ENCODE measurements around the gene B3GALT6.

The B3GALT6 gene

GRCh38 chr1:1216770-1217620 lies 15.0 kb upstream of the B3GALT6 start:
- no peak for DNase-seq

- DNase-seq, result no peak
Observed at GRCh38 chr1:1217621-1218523, 14.2 kb upstream of the B3GALT6 start.

- no peak for DNase-seq
Observed at GRCh38 chr1:1218524-1219200, 13.4 kb upstream of the B3GALT6 start.

DNA sequence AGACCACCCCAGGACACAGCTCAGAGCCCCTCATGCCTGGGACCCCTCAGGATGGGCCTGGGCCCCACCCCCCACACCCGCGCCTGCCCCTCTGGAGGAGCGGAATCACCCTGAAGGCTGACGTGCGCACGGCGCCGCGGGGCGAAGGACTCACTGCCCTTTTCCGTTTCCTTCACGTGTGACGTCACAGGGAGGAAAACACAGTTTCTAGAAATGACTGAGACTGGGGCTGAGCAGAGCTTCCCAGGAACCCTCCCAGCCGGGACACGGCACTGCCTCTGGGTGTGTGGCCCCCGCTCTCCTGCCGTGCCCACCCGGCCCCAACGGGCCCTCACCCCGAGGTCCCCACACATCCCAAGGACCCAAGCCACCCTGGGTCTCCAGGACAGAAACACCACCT lies 12.7 kb upstream of the B3GALT6 start:
- no peak for DNase-seq

GRCh38 chr1:1220197-1220596 lies 11.8 kb upstream of the B3GALT6 start:
- no peak for DNase-seq

DNA sequence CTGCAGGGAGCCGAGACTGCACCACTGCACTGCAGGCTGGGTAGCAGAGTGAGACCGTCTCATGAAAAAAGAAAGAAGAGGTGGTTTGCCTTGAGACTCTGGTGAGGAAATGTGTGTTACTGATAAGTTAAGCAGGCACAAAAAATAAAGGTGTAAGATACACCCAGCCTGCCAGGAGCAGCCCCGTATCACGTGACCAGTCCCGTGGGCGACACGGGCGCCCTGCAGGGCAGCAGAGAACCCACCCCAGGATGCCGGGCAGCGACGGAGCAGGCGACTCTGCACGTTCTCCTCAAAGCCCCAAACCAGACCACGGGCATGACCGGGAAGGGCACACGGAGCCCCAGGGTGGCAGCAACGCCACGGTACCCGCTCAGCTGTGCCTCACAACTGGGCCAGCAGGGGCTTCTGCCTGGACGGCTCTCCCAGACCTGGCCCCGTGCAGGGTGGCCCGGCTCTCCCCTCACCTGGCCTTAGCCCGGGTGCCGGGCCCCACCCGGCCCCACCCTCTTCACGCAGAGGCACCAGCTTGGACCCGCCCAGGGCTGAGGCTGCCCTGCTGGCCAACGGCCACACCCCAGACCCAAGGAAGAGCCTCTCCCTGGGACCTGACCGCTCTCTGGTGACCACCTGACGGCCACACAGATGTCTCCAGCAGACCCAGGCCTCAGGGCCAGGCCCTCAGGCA lies 10.0 kb upstream of the B3GALT6 start:
- no peak for DNase-seq

GRCh38 chr1:1222575-1223225 lies 9.3 kb upstream of the B3GALT6 start:
- no peak for DNase-seq

DNA sequence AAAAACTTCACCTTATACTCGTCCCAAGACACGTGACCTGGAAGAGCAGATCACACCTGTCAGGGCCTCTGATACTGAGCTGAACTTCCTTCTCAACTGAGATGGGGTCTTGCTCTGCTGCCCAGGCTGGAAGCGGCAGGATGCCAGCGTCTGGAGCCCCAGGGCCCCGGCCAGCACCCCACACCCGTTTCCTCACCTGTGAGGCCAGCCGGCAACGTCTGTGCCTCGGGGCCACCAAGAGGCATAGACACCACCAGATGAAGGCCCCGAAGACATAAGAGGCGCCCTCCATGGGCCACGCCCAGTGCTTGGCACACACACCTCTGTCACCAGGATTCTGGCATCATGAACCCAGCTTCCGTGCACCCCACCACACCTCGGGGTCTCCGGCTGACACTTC lies 8.7 kb upstream of the B3GALT6 start:
- no peak for DNase-seq

GRCh38 chr1:1223891-1224290 lies 8.1 kb upstream of the B3GALT6 start:
- no peak for DNase-seq

DNA sequence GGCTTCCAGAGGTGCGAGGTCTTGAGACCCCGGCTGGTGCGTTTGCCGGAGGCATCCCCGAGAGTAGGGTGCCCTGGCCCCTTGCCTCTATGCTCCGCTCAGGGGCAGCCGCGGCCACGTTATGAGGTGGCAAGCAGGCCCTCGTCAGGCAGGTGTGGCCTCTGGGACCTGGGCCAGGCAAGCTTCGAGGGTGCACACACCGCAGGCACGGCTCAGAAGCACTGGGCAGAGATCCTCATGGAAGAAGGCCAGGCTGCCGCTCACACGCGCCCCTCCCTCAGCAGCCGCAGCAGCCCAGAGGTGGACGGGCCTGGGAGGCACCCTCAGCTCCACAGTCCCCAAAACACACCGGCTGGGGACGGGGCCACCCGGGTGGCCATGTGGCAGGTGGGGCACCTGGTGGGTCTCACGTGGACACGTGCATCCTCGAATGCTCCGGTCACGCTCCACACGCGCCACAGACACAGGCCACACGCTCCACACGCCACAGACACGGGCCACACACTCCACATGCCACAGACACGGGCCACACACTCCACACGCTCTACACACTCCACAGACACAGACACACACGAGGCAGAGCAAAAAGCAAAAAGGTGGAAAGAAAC lies 6.7 kb upstream of the B3GALT6 start:
- no peak for DNase-seq

DNA sequence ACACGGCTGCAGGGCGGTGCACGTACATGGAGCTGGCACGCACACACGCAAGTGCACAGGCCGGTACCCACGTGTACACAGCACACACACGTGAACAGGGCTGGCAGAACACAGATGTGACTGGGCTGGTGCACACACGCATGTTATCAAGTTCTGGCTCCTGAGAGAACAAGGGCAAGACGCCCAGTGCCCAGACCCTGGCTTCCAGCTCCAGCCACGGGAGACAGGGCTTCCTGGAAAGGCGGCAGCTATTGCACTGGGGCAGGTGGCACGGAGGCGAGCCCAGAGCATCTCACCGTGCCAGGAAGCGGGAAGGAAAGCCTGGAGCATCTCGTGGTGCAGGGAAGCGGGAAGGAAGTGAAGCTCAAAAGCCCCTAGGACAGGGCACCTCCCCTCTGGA lies 6.1 kb upstream of the B3GALT6 start:
- no peak for DNase-seq

DNA sequence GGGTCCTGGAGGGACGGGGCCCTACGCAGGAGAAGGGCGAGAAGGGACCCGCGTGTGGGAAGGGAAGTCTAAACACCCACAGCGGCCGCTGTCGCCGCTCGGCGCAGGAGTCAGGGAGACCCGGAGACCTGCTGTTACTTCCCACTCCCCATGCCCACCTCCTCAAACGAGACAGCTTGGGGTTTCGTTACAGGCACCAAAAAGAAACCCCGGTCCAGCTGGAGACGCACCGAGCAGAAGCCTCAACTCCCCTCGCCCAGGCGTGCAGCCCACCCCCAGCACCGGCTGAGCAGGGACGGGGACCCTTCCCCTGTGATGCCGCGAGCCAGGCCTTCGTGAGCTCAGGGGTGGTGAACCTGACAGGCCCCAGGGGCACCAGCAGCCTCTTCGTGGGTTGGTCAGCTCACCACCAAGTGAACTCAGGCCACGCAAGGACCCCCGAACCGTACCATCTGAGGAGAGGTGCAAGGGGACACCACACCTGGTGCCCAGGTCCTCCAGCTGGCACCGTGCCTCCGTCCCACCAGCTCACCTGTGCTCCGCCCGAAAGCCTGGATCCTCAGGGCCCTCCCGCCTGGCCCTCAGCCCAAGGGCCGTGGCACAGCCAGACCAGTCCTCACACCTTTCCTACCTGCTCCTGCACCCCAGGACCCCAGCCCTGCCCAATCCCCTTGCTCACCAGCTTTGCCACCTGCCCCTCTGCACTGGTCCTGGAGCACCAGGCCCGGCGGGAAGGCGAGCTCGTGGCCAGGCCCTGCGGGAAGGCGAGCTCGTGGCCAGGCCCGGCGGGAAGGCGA lies 5.3 kb upstream of the B3GALT6 start:
- no peak for DNase-seq

DNA sequence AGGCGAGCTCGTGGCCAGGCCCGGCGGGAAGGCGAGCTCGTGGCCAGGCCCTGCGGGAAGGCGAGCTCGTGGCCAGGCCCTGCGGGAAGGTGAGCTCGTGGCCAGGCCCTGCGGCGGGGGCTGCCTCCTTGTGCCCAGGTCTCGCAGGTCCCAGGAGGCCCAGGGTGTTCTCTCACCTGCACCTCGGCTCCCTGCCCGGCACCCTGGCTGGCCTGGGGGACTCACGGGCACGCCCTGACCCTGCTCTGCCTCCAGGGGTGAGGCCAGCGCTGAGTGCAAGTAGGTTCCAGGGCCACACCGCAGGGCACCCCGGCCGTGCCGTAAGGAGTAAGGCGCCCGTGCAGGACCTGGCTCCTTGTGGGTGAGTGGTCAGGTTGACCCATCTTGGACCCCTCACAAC lies 4.7 kb upstream of the B3GALT6 start:
- DNase-seq, result no peak

GRCh38 chr1:1228187-1228586 lies 3.9 kb upstream of the B3GALT6 start:
- DNase-seq, result no peak

GRCh38 chr1:1228596-1229321 lies 3.3 kb upstream of the B3GALT6 start:
- no peak for DNase-seq

DNA sequence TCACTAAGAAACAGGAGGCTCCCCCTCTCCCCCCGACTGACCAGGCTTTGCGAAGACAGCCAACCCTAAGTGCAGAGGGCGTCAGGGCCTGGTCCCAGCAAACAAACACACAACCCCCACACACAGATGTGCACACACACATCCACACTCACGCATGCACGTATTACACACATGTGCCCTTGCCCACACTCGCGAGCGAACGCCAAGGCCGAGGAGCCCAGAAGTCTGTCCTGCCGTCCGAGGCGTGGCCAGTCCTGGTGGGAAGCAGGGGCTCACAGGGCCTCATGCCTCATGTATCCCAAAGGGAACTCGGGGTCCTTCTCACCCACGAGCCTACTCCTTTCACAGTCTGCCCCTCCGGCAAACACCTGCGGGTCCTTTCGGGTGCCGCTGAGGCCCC lies 2.3 kb upstream of the B3GALT6 start:
- DNase-seq, result no peak

DNA sequence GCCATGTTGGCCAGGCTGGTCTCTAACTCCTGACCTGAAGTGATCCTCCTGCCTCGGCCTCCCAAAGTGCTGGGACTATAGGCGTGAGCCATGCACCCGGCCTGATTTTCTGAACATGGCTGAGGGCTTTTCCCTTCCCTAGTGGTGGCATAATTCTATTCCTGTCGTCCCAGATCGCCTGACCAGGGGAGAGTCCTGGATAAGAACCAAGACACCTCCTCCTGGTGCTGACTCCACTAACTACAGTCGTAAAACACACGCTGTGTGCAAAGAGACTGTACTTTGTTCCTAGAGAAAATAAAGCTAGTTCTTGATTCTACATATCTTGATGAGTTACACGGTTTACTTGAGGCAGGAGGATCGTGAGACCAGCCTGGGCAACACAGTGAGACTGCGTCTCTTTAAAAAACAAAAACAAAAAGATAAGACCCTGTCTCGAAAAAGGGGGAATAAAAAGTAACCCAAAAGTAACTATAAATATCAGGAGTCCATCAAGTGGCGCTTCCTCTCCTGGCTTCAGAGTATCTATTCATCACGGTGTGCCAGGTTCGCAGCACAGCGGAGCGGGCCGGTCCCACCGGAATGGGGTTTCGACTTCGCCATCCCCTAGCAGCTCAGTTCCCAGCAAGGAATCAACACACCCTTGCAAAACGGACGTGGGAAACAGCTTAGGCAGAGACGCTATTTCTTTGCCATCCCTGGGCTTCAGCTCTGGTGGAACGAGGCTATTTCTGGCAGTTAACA lies 1.2 kb upstream of the B3GALT6 start:
- DNase-seq, result peak; percentile 47

DNA sequence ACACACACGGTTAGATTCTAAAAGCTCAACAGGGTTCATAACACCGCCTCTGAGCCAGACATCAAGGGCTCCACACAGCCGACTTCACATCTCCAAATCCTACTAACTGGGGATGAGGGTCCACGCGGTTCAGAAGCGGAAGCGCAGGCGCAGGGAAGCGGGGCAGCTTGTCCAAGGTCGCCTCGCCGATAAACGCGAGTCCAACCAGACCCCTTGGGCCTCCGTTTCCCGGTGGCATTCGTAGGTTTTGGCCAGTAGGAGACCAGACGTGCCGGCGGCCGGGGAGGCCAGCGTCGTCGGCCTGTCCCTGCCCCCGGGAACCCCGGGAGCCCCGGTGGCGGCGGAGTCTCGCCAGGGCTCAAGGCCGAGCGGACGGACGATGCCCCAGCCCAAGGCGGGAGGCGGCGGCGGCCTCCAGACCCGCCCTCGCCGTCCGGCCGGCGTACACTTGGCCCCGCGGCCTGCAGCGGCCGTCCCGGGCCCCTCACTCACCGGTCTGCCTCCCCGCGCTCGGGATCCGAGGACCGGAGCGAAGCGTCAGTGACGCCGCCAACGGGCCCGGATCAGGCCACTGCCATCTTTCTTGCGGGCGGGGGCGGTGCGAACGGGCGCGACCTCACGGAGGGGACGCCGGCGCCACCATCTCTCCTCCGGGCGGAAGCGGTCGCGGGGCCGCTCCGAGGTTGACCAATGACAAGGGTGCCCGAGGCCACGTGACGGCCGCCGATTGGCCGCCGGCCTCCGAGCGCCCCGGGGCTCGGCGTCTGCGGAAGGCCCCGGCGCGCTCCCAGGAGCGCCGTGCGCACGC lies 433 bp upstream of the B3GALT6 start, which contains the start of gene SDF4:
SDF4 (minus strand) TSS at position 602 of the 808 bp plus-strand sequence. CDS start 3,229 bp downstream, outside the sequence.
- peak; percentile 99 for DNase-seq
